HG03175 (cell line): Measurements from ENCODE around the gene OVCA2.

Experiments
- ATAC-seq: cut with Tn5 transposase; IDR thresholded peaks from one replicate; pipeline ENCODE4 v1.9.1; 2021; ENCODE audit warnings: mild to moderate bottlenecking, moderate library complexity; ENCODE audit not compliant: unreplicated experiment

Gene OVCA2

DNA sequence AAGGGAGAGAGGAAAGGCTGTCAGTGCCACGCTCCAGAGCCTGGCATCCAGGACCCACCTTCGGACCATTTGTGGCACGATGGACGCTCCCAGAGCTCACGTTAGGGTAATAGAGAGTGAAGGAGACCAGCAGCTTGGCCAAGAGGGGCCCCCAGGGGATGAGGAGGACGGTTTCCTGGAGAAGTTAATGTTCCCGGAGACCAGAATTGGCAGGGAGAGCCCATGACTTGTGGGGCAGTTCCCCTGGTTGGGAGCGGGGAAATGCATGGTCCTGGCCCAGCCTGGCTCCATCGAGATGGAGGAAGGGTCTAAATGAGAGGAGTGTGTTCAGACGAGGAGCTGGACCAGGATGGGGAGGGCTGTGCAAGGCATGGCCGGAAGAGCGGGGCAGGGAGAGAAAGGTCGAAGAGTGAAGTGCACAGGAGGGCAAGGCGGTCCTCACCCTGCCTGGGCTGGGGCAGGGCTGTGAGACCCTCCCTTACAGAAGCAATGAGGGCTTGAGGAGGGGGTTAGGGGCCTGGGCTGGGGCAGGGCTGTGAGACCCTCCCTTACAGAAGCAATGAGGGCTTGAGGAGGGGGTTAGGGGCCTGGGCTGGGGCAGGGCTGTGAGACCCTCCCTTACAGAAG lies 10.2 kb downstream of the OVCA2 start:
- no peak for ATAC-seq

DNA sequence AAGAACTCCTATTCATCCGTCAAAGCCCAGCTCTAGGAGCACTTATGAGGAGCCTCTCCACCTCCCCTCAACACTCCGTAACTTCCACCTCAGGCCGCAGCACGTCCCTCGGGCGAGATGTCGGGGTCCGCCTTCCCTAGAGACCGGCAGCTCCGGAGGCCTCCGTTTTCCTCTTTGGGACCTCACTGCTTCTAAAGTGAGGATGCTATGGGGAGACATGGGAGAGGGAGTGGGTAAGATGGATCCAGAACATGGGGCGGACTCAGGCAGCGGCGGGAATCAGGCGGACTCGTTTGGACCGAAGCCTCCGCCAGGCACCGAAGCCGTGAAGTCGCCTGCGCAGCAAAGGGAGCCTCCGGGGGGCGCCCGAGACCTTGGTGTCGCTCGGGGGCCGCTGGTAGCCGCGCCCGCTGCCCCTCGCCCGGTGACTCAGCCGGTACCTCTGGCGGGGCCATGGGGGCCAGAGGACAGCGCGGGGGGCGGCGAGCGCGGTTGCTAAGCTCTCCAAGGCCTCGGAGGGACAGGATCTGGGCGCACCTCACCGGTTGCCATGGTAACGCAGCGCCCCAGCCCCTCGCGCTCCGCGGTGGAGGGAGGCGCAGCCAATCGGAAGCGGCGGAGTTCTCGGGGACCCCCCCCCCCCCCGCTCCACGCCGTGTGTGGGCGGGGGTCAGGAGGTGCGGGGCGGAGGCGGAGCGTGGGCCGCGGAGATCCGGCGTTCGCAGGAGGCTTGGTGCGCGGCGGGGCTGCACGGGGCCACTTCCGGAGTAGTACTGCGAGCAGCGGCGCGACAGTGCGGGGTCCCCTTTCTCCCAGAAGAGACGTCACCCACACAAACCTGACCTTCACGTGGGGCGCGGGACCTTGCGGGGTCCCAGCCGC lies 11.8 kb downstream of the OVCA2 start:
- no peak for ATAC-seq

DNA sequence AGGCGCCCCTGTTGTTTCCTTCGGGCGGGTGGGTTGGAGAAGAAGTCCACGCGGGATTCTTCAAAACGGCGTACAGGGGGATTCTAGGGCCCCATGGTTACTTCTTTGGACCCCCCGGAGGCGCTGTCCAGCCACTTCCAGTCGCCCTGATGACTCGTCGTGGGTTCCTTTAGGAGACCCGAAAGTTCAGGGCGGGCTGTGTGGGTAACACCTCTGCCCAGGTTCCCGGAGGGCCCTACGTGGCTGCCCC lies 12.4 kb downstream of the OVCA2 start:
- no peak for ATAC-seq

DNA sequence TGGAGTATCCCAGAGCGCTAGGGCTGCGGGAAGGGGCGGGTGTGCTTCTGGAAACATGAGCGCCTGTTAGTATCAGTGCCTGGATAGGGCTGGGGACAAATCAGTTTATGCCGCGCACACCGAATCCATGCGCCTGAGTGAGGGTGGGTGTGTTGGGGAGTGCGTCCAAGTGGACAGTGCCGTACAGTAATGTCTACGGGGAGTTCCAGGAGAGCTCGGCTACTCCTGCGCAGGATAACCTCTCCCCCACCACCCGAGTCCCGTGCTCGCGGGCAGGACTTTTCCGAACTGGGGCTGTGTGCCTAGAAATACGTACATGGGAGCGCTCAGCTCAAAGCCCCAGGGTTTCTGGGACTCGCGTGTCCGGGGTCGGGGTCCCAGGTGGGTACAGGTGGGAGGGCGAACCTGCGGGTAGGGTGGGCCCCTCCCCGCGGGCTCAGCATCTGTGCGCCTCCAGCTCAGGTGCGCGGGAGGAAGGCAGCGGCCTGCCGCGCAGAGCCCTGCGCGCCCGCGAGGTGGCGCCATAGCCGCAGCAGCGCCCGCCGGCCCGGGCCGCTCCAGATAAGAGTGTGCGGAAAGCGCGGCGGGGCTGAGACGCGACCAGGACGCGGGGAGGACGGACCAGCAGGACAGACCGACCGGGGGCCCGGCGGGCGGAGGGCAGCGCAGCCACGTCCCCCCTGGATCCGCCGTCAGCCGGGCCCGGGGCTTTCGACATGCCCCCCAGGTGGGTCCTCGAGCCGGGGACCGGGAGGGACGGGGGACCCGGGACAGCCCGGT lies 12.9 kb downstream of the OVCA2 start, which contains the start of gene HIC1:
HIC1 (plus strand) TSS at position 592 of the 780 bp plus-strand sequence. CDS start 1,588 bp downstream, outside the sequence.
- ATAC-seq = peak; percentile 41

DNA sequence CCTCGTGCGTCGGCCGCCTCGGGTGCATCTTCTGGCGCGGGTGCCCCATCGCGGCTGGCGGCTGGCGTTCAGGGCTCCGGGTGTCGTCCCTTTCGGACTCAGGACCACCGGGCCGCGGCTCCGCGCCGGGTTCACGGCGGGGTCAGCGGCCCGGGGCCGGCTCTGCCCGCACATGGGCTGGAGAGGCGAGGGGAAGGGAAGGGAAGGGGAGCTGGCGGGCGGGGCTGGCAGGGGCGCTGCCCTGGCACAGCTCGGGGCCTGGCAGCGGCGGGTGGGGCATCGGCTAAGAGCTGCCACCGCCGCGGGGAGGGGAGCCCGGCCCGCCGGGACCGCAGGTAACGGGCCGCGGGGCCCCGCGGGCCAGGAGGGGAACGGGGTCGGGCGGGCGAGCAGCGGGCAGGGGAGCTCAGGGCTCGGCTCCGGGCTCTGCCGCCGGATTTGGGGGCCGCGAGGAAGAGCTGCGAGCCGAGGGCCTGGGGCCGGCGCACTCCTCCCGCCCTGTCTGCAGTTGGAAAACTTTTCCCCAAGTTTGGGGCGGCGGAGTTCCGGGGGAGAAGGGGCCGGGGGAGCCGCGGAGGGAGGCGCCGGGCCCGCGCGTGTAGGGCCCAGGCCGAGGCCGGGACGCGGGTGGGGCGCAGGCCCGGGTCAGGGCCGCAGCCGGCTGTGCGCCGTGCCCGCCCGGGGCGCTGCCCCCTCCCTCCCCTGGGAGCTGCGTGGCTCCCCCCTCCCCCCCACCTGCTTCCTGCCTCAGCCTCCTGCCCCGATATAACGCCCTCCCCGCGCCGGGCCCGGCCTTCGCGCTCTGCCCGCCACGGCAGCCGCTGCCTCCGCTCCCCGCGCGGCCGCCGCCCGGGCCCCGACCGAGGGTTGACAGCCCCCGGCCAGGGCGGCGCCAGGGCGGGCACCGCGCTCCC lies 13.7 kb downstream of the OVCA2 start:
- no peak for ATAC-seq

DNA sequence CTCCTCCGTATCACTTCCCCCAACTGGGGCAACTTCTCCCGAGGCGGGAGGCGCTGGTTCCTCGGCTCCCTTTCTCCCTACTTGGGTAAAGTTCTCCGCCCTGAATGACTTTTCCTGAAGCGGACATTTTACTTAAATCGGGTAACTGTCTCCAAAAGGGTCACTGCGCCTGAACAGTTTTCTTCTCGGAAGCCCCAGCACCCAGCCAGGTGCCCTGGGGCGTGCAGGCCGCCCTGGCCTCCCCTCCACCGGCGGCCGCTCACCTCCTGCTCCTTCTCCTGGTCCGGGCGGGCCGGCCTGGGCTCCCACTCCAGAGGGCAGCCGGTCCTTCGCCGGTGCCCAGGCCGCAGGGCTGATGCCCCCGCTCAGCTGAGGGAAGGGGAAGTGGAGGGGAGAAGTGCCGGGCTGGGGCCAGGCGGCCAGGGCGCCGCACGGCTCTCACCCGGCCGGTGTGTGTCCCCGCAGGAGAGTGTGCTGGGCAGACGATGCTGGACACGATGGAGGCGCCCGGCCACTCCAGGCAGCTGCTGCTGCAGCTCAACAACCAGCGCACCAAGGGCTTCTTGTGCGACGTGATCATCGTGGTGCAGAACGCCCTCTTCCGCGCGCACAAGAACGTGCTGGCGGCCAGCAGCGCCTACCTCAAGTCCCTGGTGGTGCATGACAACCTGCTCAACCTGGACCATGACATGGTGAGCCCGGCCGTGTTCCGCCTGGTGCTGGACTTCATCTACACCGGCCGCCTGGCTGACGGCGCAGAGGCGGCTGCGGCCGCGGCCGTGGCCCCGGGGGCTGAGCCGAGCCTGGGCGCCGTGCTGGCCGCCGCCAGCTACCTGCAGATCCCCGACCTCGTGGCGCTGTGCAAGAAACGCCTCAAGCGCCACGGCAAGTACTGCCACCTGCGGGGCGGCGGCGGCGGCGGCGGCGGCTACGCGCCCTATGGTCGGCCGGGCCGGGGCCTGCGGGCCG lies 14.7 kb downstream of the OVCA2 start:
- ATAC-seq = no peak

DNA sequence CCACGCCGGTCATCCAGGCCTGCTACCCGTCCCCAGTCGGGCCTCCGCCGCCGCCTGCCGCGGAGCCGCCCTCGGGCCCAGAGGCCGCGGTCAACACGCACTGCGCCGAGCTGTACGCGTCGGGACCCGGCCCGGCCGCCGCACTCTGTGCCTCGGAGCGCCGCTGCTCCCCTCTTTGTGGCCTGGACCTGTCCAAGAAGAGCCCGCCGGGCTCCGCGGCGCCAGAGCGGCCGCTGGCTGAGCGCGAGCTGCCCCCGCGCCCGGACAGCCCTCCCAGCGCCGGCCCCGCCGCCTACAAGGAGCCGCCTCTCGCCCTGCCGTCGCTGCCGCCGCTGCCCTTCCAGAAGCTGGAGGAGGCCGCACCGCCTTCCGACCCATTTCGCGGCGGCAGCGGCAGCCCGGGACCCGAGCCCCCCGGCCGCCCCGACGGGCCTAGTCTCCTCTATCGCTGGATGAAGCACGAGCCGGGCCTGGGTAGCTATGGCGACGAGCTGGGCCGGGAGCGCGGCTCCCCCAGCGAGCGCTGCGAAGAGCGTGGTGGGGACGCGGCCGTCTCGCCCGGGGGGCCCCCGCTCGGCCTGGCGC lies 15.4 kb downstream of the OVCA2 start:
- no peak for ATAC-seq

DNA sequence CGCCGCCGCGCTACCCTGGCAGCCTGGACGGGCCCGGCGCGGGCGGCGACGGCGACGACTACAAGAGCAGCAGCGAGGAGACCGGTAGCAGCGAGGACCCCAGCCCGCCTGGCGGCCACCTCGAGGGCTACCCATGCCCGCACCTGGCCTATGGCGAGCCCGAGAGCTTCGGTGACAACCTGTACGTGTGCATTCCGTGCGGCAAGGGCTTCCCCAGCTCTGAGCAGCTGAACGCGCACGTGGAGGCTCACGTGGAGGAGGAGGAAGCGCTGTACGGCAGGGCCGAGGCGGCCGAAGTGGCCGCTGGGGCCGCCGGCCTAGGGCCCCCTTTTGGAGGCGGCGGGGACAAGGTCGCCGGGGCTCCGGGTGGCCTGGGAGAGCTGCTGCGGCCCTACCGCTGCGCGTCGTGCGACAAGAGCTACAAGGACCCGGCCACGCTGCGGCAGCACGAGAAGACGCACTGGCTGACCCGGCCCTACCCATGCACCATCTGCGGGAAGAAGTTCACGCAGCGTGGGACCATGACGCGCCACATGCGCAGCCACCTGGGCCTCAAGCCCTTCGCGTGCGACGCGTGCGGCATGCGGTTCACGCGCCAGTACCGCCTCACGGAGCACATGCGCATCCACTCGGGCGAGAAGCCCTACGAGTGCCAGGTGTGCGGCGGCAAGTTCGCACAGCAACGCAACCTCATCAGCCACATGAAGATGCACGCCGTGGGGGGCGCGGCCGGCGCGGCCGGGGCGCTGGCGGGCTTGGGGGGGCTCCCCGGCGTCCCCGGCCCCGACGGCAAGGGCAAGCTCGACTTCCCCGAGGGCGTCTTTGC lies 16.2 kb downstream of the OVCA2 start:
- ATAC-seq = no peak

DNA sequence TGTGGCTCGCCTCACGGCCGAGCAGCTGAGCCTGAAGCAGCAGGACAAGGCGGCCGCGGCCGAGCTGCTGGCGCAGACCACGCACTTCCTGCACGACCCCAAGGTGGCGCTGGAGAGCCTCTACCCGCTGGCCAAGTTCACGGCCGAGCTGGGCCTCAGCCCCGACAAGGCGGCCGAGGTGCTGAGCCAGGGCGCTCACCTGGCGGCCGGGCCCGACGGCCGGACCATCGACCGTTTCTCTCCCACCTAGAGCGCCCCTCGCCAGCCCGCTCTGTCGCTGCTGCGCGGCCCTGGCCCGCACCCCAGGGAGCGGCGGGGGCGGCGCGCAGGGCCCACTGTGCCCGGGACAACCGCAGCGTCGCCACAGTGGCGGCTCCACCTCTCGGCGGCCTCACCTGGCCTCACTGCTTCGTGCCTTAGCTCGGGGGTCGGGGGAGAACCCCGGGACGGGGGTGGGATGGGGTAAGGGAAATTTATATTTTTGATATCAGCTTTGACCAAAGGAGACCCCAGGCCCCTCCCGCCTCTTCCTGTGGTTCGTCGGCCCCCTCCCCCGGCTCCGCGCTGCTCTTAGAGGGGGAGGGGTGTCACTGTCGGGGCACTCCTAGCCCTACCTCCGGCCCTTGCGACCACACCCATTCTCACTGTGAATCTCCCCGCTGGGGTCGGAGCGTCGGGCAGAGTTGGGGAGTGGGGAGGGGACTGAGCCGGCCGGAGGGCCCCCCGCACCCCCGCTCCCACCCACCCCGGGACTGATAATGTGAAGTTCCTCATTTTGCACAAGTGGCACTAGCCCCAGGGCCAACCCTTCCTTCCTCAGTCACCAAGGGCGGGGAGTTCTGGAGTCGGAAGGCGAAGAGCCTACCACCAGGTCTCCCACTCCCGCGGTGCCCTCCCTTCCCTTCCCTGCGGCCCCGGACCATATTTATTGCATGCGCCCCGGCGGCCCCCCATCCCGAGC lies 17.0 kb downstream of the OVCA2 start:
- ATAC-seq = no peak

DNA sequence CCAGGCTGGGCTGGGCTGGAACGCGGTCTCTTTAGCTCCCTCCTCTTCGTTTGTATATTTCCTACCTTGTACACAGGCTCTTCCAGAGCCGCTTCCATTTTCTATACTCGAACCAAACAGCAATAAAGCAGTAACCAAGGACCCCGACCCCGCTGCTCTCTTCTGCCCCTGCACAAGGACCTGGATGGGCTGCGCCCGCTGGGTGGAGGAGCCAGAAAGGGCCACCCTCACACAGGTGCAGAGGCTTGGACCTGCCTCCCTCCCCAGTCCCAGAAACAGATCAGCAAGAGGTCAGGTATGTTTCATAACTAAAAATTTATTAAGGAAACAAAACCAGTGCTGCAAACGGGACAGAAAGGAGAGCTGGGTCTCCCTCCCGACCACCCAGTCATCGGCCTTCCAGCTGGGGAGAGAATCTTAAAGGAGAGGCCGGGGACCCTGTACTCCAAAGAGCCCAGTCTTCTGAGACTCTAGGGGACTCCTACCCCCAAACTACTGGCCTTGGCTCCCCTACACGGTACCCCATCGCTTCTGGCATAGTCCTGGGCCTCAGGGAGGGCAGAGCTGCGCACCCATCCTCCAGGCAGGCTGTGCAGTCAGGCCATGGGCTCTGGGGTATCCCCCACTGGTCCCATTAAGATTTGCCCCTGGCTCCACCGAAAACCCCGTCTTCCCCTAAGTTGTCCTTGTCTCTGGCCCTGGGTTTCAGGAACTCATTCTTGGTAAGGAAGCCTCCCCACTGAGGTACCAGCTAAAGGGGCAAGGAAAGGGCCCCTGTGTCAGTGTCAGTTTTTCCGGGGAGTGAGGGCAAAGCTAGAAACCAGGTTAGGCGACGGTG lies 17.9 kb downstream of the OVCA2 start:
- no peak for ATAC-seq

DNA sequence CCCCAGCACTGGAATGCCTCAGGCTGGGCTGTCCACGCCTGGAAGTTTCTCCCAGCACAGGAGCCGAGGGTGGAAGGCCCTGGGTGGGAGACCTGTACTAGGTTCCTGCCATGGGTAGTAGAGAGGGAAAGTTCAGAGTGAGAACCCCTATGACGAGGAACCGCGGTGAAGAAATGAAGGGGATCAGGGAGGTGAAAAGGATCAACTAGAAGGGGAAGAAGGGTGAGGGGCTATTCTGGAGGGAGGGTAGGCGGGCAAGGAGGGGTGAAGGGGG lies 18.5 kb downstream of the OVCA2 start:
- ATAC-seq = no peak

DNA sequence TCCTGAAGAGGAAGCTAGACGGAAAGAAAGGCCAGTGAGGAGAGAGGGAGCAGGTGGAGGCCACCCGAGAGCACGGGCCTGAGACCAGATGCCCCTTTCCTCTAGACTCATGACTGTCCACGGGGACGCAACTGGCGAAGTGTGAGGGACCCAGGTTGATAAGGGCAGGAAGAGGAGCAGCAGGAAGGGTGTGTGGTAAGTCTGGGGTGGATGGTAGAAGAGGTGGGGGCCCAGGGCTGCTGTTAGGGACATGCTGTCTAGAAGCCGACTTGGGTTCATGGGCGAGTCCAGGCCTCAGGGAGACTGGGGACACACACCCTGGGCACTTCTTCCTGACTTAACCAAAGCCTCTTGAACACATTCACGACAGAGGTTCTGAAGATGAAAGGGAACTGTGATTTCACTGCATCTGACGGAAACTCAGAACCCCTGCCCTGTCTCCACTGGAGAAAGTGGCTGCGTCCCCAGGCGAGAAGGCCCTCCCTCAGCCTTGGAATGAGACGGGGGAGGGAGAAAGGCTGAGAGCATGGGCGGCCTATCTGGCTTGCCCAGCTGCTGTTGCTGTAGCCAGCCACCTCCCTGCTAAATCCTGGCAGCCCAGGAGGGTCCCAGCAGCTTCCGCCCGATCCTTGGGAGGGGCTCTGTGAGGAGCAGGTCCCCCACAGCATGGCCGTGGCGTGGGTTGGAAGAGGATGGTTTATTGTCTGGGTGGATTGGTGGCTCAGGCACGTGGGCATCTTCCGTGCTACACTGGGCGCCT lies 19.0 kb downstream of the OVCA2 start:
- ATAC-seq = no peak

DNA sequence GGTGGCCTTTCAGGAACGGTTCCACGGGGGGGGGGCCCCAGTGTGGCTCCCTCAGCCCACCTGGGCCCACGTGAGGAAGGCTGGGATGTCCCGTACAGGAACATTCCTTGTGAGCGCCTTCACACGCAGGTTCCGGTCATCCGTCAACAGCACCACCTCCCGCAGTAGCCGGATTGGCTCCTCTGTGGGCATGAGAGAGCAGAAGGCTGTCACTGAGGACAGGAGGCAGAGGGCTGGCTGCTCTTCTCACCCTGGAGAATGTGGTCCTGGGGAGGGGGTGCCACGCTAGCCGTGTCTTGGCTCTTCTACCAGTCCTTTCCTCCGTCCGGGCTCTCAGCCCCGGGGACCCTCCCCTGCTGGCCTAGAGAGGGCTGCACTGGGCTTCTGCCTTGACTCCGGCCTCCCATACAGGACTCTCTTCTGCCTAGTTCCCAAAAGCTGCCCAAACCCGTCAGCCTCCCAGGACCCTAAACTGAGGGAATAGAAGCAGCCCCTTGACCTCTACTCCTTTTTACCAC lies 19.7 kb downstream of the OVCA2 start:
- no peak for ATAC-seq

DNA sequence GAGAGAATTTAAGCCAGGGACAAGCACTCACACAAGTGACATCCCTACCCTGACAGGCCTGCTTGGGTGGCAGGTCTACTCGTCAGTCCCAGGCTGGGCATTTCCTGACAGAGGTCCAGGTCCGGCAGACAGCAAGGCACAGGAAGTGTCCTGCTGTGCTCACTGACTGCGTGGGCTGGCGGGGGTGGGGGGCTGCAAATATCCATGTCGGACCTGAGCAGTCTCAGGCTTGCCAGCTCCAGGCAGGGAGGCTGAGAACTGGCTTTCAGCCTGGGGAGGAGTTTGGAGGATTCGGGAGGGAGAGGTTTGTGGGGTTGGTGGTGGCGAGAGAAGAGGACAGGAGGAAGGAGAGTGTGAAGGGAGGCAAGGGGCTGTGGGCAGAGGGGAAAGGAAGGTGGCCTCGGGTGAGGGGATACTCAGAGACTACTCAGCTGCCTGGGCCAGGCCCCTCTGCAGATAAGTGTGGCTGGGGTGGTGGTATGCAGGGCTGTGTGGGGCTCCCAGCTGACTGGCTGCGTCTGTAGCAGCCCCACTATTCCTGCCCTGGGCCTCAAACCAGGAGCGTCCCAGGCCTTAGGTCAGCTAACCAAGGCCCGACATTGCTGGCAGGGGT lies 20.9 kb downstream of the OVCA2 start:
- no peak for ATAC-seq
